Neuronal stem cell (in vitro differentiated cells): ENCODE data around the gene ATP6V1F. TPM values are rescaled to one million over a fixed set of nuclear protein-coding genes. Genes with fewer than 3 reads are reported as not detected.
A peak's percentile ranks its signal among the peaks of the same experiment; 100 is the strongest.

Source experiments
- DNase-seq: peaks from one replicate; pipeline ENCODE4 v3.0.0-alpha.2; 2013; ENCODE audit warnings: low spot score
- H2AFZ ChIP-seq: one replicate; pipeline ENCODE4 v1.6.1; 2013; ENCODE audit warnings: mild to moderate bottlenecking, low read length, inconsistent platforms
- H2AK5ac ChIP-seq: 2 replicates; pipeline ENCODE4 v1.6.1; 2013; ENCODE audit warnings: low read depth, mild to moderate bottlenecking, inconsistent platforms, low read length, moderate library complexity, mixed read lengths
- H2BK120ac ChIP-seq: 2 replicates; pipeline ENCODE4 v1.6.1; 2013; ENCODE audit warnings: low read depth, mild to moderate bottlenecking, inconsistent platforms, low read length, moderate library complexity, mixed read lengths
- H2BK12ac ChIP-seq: one replicate; pipeline ENCODE4 v1.6.1; 2013; ENCODE audit warnings: low read length, inconsistent platforms
- H2BK15ac ChIP-seq: 2 replicates; pipeline ENCODE4 v1.6.1; 2013; ENCODE audit warnings: mild to moderate bottlenecking, low read length, inconsistent platforms, mixed read lengths
- H2BK5ac ChIP-seq: one replicate; pipeline ENCODE4 v1.6.1; 2013; ENCODE audit warnings: inconsistent platforms, mild to moderate bottlenecking, low read length, moderate library complexity
- H3K14ac ChIP-seq: one replicate; pipeline ENCODE4 v1.6.1; 2013; ENCODE audit warnings: low read length, inconsistent platforms
- H3K18ac ChIP-seq: 2 replicates; pipeline ENCODE4 v1.6.1; 2013; ENCODE audit warnings: low read length, inconsistent platforms
- H3K23ac ChIP-seq: 2 replicates; pipeline ENCODE4 v1.6.1; 2013; ENCODE audit warnings: low read depth, mild to moderate bottlenecking, mixed read lengths, low read length, inconsistent platforms; ENCODE audit not compliant: poor library complexity
- H3K27ac ChIP-seq: replicated peaks from 3 replicates; pipeline ENCODE4 v1.5.1; 2013; ENCODE audit warnings: low read length, inconsistent platforms
- H3K27me3 ChIP-seq, 3 experiments: 2 replicates each; pipeline ENCODE4 v1.6.1; 2013; ENCODE audit warnings: low read length in 3 of 3, mild to moderate bottlenecking in 2 of 3, inconsistent platforms in 1 of 3, low read depth in 1 of 3, mixed read lengths in 1 of 3, moderate library complexity in 1 of 3; ENCODE audit not compliant: control insufficient read depth in 3 of 3, insufficient read depth in 3 of 3
- H3K36me3 ChIP-seq, 2 donors: replicated peaks in 1 of 2; 2 replicates each; pipeline ENCODE4 v1.6.1; 2013; ENCODE audit warnings: low read length in 2 of 2; ENCODE audit not compliant: control insufficient read depth in 2 of 2, insufficient read depth in 2 of 2
- H3K4ac ChIP-seq: 2 replicates; pipeline ENCODE4 v1.6.1; 2013; ENCODE audit warnings: inconsistent platforms, mild to moderate bottlenecking, low read length, moderate library complexity
- H3K4me1 ChIP-seq, 2 donors: 1 replicate in 1 of 2; 2 replicates in 1 of 2; pipeline ENCODE4 v1.6.1; 2013; ENCODE audit warnings: low read length in 2 of 2, low read depth in 1 of 2; ENCODE audit not compliant: control insufficient read depth in 2 of 2, insufficient read depth in 1 of 2
- H3K4me2 ChIP-seq: one replicate; pipeline ENCODE4 v1.6.1; 2013; ENCODE audit warnings: mild to moderate bottlenecking, low read length, inconsistent platforms; ENCODE audit not compliant: insufficient read depth, poor library complexity, severe bottlenecking
- H3K4me3 ChIP-seq, 2 donors: 2 replicates each; pipeline ENCODE4 v1.5.1; 2013; ENCODE audit warnings: low read length in 2 of 2, mild to moderate bottlenecking in 2 of 2, inconsistent platforms in 1 of 2, moderate library complexity in 1 of 2
- H3K79me1 ChIP-seq: one replicate; pipeline ENCODE4 v1.6.1; 2013; ENCODE audit warnings: low read depth, mild to moderate bottlenecking, inconsistent platforms, low read length, moderate library complexity
- H3K9ac ChIP-seq: one replicate; pipeline ENCODE4 v1.6.1; 2013; ENCODE audit warnings: mild to moderate bottlenecking, low read depth, low read length, inconsistent platforms; ENCODE audit not compliant: poor library complexity
- H3K9me3 ChIP-seq, 2 donors: replicated peaks in 1 of 2; 2 replicates each; pipeline versions ENCODE3 to v1.6.1; 2013; ENCODE audit warnings: low read length in 2 of 2, mild to moderate bottlenecking in 2 of 2, inconsistent platforms in 1 of 2, low read depth in 1 of 2, mixed read lengths in 1 of 2, moderate library complexity in 1 of 2; ENCODE audit not compliant: control insufficient read depth in 2 of 2, insufficient read depth in 1 of 2
- H4K8ac ChIP-seq: one replicate; pipeline ENCODE4 v1.6.1; 2013; ENCODE audit warnings: low read depth, mild to moderate bottlenecking, inconsistent platforms, low read length, moderate library complexity
- H4K91ac ChIP-seq: one replicate; pipeline ENCODE4 v1.6.1; 2013; ENCODE audit warnings: low read length, low read depth, mild to moderate bottlenecking, inconsistent platforms; ENCODE audit not compliant: poor library complexity
- WGBS, 2 donors: extraction: QIAGEN DNeasy Blood & Tissue Kit; methylation state at CpG; one replicate each; pipeline ENCODE4 v1.1.7; 2013; ENCODE audit warnings: missing lambda C conversion rate in 2 of 2, mixed read lengths in 1 of 2; ENCODE audit not compliant: insufficient read length in 2 of 2, insufficient replicate concordance in 1 of 2; ENCODE audit errors: extremely low coverage in 2 of 2; 5-methylcytosine and 5-hydroxymethylcytosine counted together
- polyA plus RNA-seq, 2 experiments: library from polyadenylated mRNA; stranded (reverse); fragments of 200-250 nt; gene quantifications; one replicate each; pipeline ENCODE4 v1.2.3, GENCODE V29; 2013

ATP6V1F gene, protein sequence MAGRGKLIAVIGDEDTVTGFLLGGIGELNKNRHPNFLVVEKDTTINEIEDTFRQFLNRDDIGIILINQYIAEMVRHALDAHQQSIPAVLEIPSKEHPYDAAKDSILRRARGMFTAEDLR
- 216 TPM for polyA plus RNA-seq (2013, experiment 1 of 2)
- polyA plus RNA-seq (2013, experiment 2 of 2), result 208 TPM

DNA sequence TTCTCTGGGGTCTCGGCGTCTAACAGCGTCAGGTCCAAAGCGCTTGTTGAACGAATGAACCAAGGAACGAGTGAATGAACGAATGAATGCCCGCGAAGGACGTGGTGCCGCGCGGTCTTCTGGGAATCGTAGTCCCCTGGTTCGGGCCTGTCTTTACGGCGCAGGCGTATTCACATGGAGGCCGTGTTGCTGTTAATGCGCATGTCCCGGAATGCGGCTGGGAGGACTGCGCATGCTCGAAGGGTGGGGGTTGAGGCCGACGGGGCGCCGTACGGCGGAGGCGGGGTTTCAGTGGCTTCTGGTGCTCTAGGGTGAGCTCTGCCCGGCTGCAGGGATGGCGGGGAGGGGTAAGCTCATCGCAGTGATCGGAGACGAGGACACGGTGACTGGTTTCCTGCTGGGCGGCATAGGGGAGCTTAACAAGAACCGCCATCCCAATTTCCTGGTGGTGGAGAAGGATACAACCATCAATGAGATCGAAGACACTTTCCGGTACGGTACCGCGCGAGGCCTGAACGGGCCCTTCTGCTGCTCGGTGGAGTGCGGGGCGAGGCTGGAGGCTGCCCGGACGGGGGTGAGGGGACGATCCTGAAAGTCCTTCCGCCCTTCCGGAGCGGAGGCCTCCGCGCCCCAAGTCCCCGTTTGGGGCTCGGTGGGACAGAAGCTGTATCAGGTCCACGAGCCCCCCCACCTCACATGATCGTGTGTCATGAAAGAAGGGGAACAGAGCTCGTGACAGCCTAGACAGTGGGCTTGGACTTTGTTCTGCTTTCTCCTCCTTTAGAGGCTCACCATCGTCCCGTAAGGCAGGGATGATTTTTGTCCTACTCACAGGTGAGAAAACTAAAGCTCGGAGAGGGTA, at the start of gene ATP6V1F:
Gene ATP6V1F, plus strand, starts transcription at position 286 of the 862 bp plus-strand sequence. Its CDS starts 49 bp downstream, at position 335.
- Histone ChIP-seq H2BK5ac (no peak within 1 kb of the TSS), H3K27ac (no peak within 1 kb of the TSS), H4K8ac (no peak within 1 kb of the TSS), H3K36me3 (peaks cover 15% of the 10 kb centered on the region in 2 donors), H3K9ac (peak within 1 kb of the TSS; percentile 97), H2AK5ac (peak within 1 kb of the TSS; percentile 11), H3K4me1 (peaks cover 5 to 12% of the 10 kb centered on the region in 2 donors), H3K23ac (peak within 1 kb of the TSS; percentile 87), H2BK12ac (no peak within 1 kb of the TSS), H3K14ac (no peak within 1 kb of the TSS), H3K79me1 (no peaks in the 10 kb centered on the region), H3K18ac (peak within 1 kb of the TSS; percentile 53), H2BK15ac (no peak within 1 kb of the TSS), H3K4me2 (peak within 1 kb of the TSS; percentile 90), H2AFZ (peak within 1 kb of the TSS; percentile 89), H3K9me3 (no peaks in the 10 kb centered on the region), H3K27me3 (peaks cover 0 to 6% (median 0%) of the 10 kb centered on the region in 3 experiments), H3K4me3 (peak within 1 kb of the TSS; percentile 86 to 90), H4K91ac (no peak within 1 kb of the TSS), H3K4ac (no peak within 1 kb of the TSS), H2BK120ac (no peak within 1 kb of the TSS)
- peak; percentile 99 for DNase-seq
- WGBS, 2 donors, result no CpG with 5 or more reads among the region's 65 CpGs

DNA sequence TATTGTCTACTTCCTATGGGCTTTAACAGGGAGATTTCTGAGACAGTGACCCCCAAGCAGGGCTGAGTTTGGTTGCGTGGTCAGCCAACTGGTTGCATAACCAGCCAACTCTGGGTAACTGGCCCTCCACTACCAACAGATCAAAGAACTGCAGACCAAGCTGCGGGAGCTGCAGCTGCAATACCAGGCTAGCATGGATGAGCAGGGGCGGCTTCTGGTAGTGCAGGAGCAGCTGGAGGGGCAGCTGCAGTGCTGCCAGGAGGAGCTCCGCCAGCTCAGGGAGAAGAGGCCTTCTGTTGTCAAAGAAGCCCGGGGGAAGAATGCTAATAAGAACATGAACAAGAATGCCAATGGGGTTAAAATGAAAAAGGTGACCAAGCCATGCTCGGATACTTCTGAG, 48.2 kb upstream of the ATP6V1F start:
- H3K4me2 ChIP-seq, result no peak overlapping the region
- no peak overlapping the region for H3K9ac ChIP-seq
- H2BK15ac ChIP-seq, result no peak overlapping the region
- H3K18ac ChIP-seq, result no peak overlapping the region
- H3K36me3 ChIP-seq, result peaks cover 26 to 28% of the 10 kb centered on the region in 2 donors
- H4K91ac ChIP-seq, result no peak overlapping the region
- H2BK5ac ChIP-seq, result no peak overlapping the region
- no peaks in the 10 kb centered on the region for H3K27me3 ChIP-seq
- no peak overlapping the region for H2BK12ac ChIP-seq
- H3K27ac ChIP-seq, result no peak overlapping the region
- H3K79me1 ChIP-seq, result no peaks in the 10 kb centered on the region
- no peak overlapping the region for H3K14ac ChIP-seq
- no peak overlapping the region for H3K4me3 ChIP-seq
- DNase-seq, result no peak
- H2AFZ ChIP-seq, result no peak overlapping the region
- H3K9me3 ChIP-seq, result no peaks in the 10 kb centered on the region
- no peak overlapping the region for H3K4ac ChIP-seq
- H3K23ac ChIP-seq, result no peak overlapping the region
- no peak overlapping the region for H2AK5ac ChIP-seq
- no peak overlapping the region for H4K8ac ChIP-seq
- H3K4me1 ChIP-seq, result peaks cover 0 to 10% of the 10 kb centered on the region in 2 donors
- WGBS, 2 donors, result no CpG with 5 or more reads among the region's 6 CpGs
- no peak overlapping the region for H2BK120ac ChIP-seq

DNA sequence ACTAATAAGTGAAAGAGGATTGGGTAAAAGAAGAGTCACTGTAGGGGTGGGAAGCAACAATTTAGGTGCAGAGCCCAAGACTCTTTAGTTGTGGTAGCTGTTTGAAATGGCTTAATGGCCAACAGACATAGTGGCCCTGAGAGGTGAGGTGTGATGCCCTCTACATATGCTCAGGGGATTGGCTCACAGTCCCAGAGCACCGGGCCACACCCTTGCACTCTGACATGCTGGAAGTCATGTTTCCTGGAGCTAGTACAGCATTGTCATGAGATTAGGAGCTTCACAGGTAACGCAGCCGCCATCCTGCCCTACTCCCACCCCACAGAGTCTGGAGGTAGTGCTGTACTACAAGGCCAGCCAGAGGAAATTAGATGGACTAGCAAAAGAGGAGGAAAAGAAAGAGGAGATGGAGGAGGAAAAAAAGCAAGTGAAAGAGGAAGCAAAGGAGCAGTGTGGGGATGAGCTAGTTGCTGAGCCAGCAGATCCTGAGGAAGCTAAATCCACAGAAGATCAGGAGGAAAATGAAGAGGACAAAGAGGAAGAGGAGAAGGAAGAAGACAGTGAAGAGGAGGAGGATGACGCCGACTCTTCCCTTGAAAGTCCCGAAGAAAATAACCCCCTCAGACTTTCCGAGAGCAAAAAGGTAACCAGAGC, 47.2 kb upstream of the ATP6V1F start:
- Histone ChIP-seq H4K8ac (no peak overlapping the region), H3K27ac (no peak overlapping the region), H2BK5ac (no peak overlapping the region), H3K4me2 (no peak overlapping the region), H3K23ac (no peak overlapping the region), H3K4me1 (peaks cover 0 to 10% of the 10 kb centered on the region in 2 donors), H2BK12ac (no peak overlapping the region), H3K18ac (no peak overlapping the region), H3K14ac (no peak overlapping the region), H2BK120ac (no peak overlapping the region), H3K36me3 (peaks cover 16 to 22% of the 10 kb centered on the region in 2 donors), H3K4me3 (no peak overlapping the region), H3K9ac (no peak overlapping the region), H3K4ac (no peak overlapping the region), H2AK5ac (no peak overlapping the region), H4K91ac (no peak overlapping the region), H3K79me1 (no peaks in the 10 kb centered on the region), H3K9me3 (no peaks in the 10 kb centered on the region), H2BK15ac (no peak overlapping the region), H2AFZ (no peak overlapping the region), H3K27me3 (no peaks in the 10 kb centered on the region)
- WGBS, 2 donors, result no CpG with 5 or more reads among the region's 7 CpGs
- no peak for DNase-seq

DNA sequence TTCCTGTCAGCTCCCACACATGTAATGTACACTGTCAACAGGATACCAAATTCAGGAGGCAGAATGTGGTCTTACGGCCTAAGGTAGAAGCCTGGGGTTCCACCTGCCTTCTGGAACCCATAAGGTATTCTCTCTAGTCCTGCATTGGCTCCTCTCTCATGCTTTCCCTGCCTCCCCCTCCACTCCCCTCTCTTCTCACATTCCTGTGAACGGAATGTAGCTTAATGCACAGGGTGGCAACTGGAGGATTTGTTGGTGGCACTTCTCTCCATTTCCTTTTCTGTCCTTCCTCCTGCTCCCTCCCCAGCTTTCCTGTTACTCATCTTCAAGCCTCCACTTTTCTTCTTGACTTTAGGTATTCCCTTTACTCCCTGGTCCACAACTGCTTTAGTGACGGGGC, 44.0 kb upstream of the ATP6V1F start:
- Histone ChIP-seq H3K27me3 (peaks cover 0 to 2% (median 0%) of the 10 kb centered on the region in 3 experiments), H4K91ac (no peak overlapping the region), H3K9ac (no peak overlapping the region), H3K14ac (no peak overlapping the region), H3K27ac (no peak overlapping the region), H3K79me1 (no peaks in the 10 kb centered on the region), H2BK15ac (no peak overlapping the region), H3K4me2 (no peak overlapping the region), H2BK12ac (no peak overlapping the region), H2AFZ (no peak overlapping the region), H3K23ac (no peak overlapping the region), H2AK5ac (no peak overlapping the region), H4K8ac (no peak overlapping the region), H3K9me3 (no peaks in the 10 kb centered on the region), H3K36me3 (peaks cover 0 to 9% of the 10 kb centered on the region in 2 donors), H3K4me1 (peaks cover 0 to 5% of the 10 kb centered on the region in 2 donors), H3K18ac (no peak overlapping the region), H2BK5ac (no peak overlapping the region), H3K4ac (no peak overlapping the region), H2BK120ac (no peak overlapping the region), H3K4me3 (no peak overlapping the region)
- WGBS, 2 donors, result no CpG with 5 or more reads among the region's 3 CpGs
- DNase-seq, result no peak
